ACC112 (cell line): ENCODE results near the gene COL21A1.

ENCODE experiments used
- H2AFZ ChIP-seq: fragments of 200-600 bp; sonication (generic); one replicate; pipeline ENCODE4 v1.6.0; 2017; ENCODE audit warnings: antibody characterized with exemption, low read length; ENCODE audit not compliant: unreplicated experiment
- H3K27ac ChIP-seq: fragments of 200-600 bp; sonication (generic); 2 replicates; pipeline ENCODE4 v1.5.1; 2014; ENCODE audit warnings: low read depth, mild to moderate bottlenecking, antibody characterized with exemption, low read length, moderate library complexity
- H3K27me3 ChIP-seq: fragments of 200-600 bp; sonication (generic); 2 replicates; pipeline ENCODE4 v1.6.1; 2014; ENCODE audit warnings: mild to moderate bottlenecking, antibody characterized with exemption, low read length, moderate library complexity, mixed read lengths; ENCODE audit not compliant: insufficient read depth
- H3K36me3 ChIP-seq: fragments of 200-600 bp; sonication (generic); 2 replicates; pipeline ENCODE4 v1.6.1; 2016; ENCODE audit warnings: mild to moderate bottlenecking, antibody characterized with exemption, low read length, moderate library complexity, mixed read lengths; ENCODE audit not compliant: insufficient read depth
- H3K4me1 ChIP-seq: fragments of 200-600 bp; sonication (generic); one replicate; pipeline ENCODE4 v1.6.1; 2016; ENCODE audit warnings: low read length, mixed read lengths; ENCODE audit not compliant: insufficient read depth, unreplicated experiment, control insufficient read depth
- H3K4me3 ChIP-seq: fragments of 200-600 bp; sonication (generic); 2 replicates; pipeline ENCODE4 v1.5.1; 2014; ENCODE audit warnings: mild to moderate bottlenecking, low read depth, low read length
- H3K79me2 ChIP-seq: fragments of 200-600 bp; sonication (generic); one replicate; pipeline ENCODE4 v1.6.0; 2016; ENCODE audit warnings: low read length; ENCODE audit not compliant: control insufficient read depth, unreplicated experiment, insufficient read depth

The COL21A1 gene

GRCh38 chr6:56230976-56231566 lies 16.3 kb downstream of the COL21A1 start:
- H3K4me1 ChIP-seq: peaks cover 11% of the 10 kb centered on the region
- H3K27me3 ChIP-seq: no peaks in the 10 kb centered on the region
- H2AFZ ChIP-seq: no peak overlapping the region
- H3K4me3 ChIP-seq: no peak overlapping the region
- H3K27ac ChIP-seq: no peak overlapping the region
- no peaks in the 10 kb centered on the region for H3K36me3 ChIP-seq
- no peaks in the 10 kb centered on the region for H3K79me2 ChIP-seq

- Histone ChIP-seq H3K4me1 (peaks cover 23% of the 10 kb centered on the region), H3K27me3 (no peaks in the 10 kb centered on the region), H3K4me3 (no peak overlapping the region), H3K27ac (no peak overlapping the region), H3K36me3 (no peaks in the 10 kb centered on the region), H2AFZ (no peak overlapping the region), H3K79me2 (no peaks in the 10 kb centered on the region)
These were observed 20.1 kb downstream of the COL21A1 start for GRCh38 chr6:56227071-56227879.

- Histone ChIP-seq H3K27me3 (no peaks in the 10 kb centered on the region), H3K4me3 (no peak overlapping the region), H3K79me2 (no peaks in the 10 kb centered on the region), H3K4me1 (peaks cover 20% of the 10 kb centered on the region), H3K36me3 (no peaks in the 10 kb centered on the region), H2AFZ (no peak overlapping the region), H3K27ac (no peak overlapping the region)
These were observed 23.4 kb downstream of the COL21A1 start for GRCh38 chr6:56223995-56224394.

GRCh38 chr6:56222499-56222898 lies 24.9 kb downstream of the COL21A1 start:
- no peaks in the 10 kb centered on the region for H3K79me2 ChIP-seq
- peak overlapping the region; percentile 40; the same call in 1 of the 2 replicates for H3K27ac ChIP-seq
- H3K4me1 ChIP-seq: peaks cover 20% of the 10 kb centered on the region
- H2AFZ ChIP-seq: no peak overlapping the region
- no peaks in the 10 kb centered on the region for H3K36me3 ChIP-seq
- H3K4me3 ChIP-seq: no peak overlapping the region
- H3K27me3 ChIP-seq: no peaks in the 10 kb centered on the region

- Histone ChIP-seq H2AFZ (no peak overlapping the region), H3K36me3 (no peaks in the 10 kb centered on the region), H3K4me3 (no peak overlapping the region), H3K27ac (no peak overlapping the region), H3K27me3 (no peaks in the 10 kb centered on the region), H3K4me1 (peaks cover 12% of the 10 kb centered on the region), H3K79me2 (no peaks in the 10 kb centered on the region)
These were observed 27.3 kb downstream of the COL21A1 start for GRCh38 chr6:56220078-56220477.

GRCh38 chr6:56214703-56215101 lies 32.7 kb downstream of the COL21A1 start:
- no peaks in the 10 kb centered on the region for H3K79me2 ChIP-seq
- H3K36me3 ChIP-seq: no peaks in the 10 kb centered on the region
- no peak overlapping the region for H3K27ac ChIP-seq
- no peaks in the 10 kb centered on the region for H3K27me3 ChIP-seq
- no peak overlapping the region for H3K4me3 ChIP-seq
- no peak overlapping the region for H2AFZ ChIP-seq
- no peaks in the 10 kb centered on the region for H3K4me1 ChIP-seq

GRCh38 chr6:56214041-56214702 lies 33.2 kb downstream of the COL21A1 start:
- no peaks in the 10 kb centered on the region for H3K79me2 ChIP-seq
- H3K4me1 ChIP-seq: no peaks in the 10 kb centered on the region
- H3K27ac ChIP-seq: no peak overlapping the region
- H3K27me3 ChIP-seq: no peaks in the 10 kb centered on the region
- H3K36me3 ChIP-seq: no peaks in the 10 kb centered on the region
- H2AFZ ChIP-seq: no peak overlapping the region
- no peak overlapping the region for H3K4me3 ChIP-seq

GRCh38 chr6:56211724-56212123 lies 35.7 kb downstream of the COL21A1 start:
- Histone ChIP-seq H3K79me2 (no peaks in the 10 kb centered on the region), H3K27ac (no peak overlapping the region), H3K36me3 (no peaks in the 10 kb centered on the region), H3K27me3 (no peaks in the 10 kb centered on the region), H3K4me1 (no peaks in the 10 kb centered on the region), H2AFZ (no peak overlapping the region), H3K4me3 (no peak overlapping the region)

GRCh38 chr6:56204134-56204533 lies 43.2 kb downstream of the COL21A1 start:
- H3K79me2 ChIP-seq: no peaks in the 10 kb centered on the region
- H3K4me3 ChIP-seq: no peak overlapping the region
- no peak overlapping the region for H2AFZ ChIP-seq
- peaks cover 11% of the 10 kb centered on the region for H3K4me1 ChIP-seq
- no peaks in the 10 kb centered on the region for H3K36me3 ChIP-seq
- H3K27me3 ChIP-seq: no peaks in the 10 kb centered on the region
- no peak overlapping the region for H3K27ac ChIP-seq

GRCh38 chr6:56199956-56200355 lies 47.4 kb downstream of the COL21A1 start:
- Histone ChIP-seq H3K36me3 (no peaks in the 10 kb centered on the region), H3K4me1 (peaks cover 14% of the 10 kb centered on the region), H3K27me3 (no peaks in the 10 kb centered on the region), H3K27ac (peak overlapping the region; percentile 49), H3K4me3 (no peak overlapping the region), H3K79me2 (no peaks in the 10 kb centered on the region), H2AFZ (no peak overlapping the region)
